NB4 (cell line): ENCODE data around the gene SKIL.

Experiments used
- MAX ChIP-seq: IDR thresholded peaks from 2 replicates; pipeline ENCODE4 v1.6.1; 2011; ENCODE audit warnings: low read depth, low read length
- TF ChIP-seq, protein P1 (sequence below): IDR thresholded peaks from one replicate; pipeline ENCODE4 v1.5.1; 2012; ENCODE audit warnings: low read depth, low read length

- TF ChIP-seq, protein P1, sequence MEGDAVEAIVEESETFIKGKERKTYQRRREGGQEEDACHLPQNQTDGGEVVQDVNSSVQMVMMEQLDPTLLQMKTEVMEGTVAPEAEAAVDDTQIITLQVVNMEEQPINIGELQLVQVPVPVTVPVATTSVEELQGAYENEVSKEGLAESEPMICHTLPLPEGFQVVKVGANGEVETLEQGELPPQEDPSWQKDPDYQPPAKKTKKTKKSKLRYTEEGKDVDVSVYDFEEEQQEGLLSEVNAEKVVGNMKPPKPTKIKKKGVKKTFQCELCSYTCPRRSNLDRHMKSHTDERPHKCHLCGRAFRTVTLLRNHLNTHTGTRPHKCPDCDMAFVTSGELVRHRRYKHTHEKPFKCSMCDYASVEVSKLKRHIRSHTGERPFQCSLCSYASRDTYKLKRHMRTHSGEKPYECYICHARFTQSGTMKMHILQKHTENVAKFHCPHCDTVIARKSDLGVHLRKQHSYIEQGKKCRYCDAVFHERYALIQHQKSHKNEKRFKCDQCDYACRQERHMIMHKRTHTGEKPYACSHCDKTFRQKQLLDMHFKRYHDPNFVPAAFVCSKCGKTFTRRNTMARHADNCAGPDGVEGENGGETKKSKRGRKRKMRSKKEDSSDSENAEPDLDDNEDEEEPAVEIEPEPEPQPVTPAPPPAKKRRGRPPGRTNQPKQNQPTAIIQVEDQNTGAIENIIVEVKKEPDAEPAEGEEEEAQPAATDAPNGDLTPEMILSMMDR = no peak
- TF ChIP-seq MAX = no peak
Observed at GRCh38 chr3:170321321-170322034, 36.0 kb upstream of the SKIL start.
